ENCODE measurements around the gene SPDYE3. TPM values are rescaled to one million over a fixed set of nuclear protein-coding genes. Genes with fewer than 3 reads are reported as not detected.

The SPDYE3 gene
- polyA plus RNA-seq = 1.0 and 2.3 TPM in 2 replicates

GRCh38 chr7:100307402-100307801, at the start of gene SPDYE3:
Gene SPDYE3 (plus strand): TSS chr7:100307702. CDS start chr7:100307886, 184 bp downstream.

GRCh38 chr7:100358027-100358856, 50.7 kb downstream of the SPDYE3 start, which contains the start of gene PILRB:
Gene PILRB (plus strand): TSS chr7:100358117. CDS start chr7:100358303, 186 bp downstream.

Other genes starting within 250 kb of the SPDYE3 start
- gene ZNF3, start 226.0 kb upstream of the SPDYE3 start, polyA plus RNA-seq = 3.4 and 4.4 TPM in 2 replicates
- gene COPS6, start 218.7 kb upstream of the SPDYE3 start, polyA plus RNA-seq = 160 and 204 TPM in 2 replicates
- gene MCM7, start 206.3 kb upstream of the SPDYE3 start, polyA plus RNA-seq = 0.59 and 2.2 TPM in 2 replicates
- 1.2 and 1.5 TPM in 2 replicates for gene AP4M1, start 206.1 kb upstream of the SPDYE3 start, polyA plus RNA-seq
- 1.8 and 3.9 TPM in 2 replicates for gene TAF6, start 188.3 kb upstream of the SPDYE3 start, polyA plus RNA-seq
- 0.54 and 1.2 TPM in 2 replicates for gene CNPY4, start 188.1 kb upstream of the SPDYE3 start, polyA plus RNA-seq
- 0.28 TPM in 1 of 2 replicates, not detected in the other for gene MBLAC1, start 180.7 kb upstream of the SPDYE3 start, polyA plus RNA-seq
- 372 and 417 TPM in 2 replicates for gene LAMTOR4, start 158.8 kb upstream of the SPDYE3 start, polyA plus RNA-seq
- gene TRAPPC14, start 149.0 kb upstream of the SPDYE3 start, polyA plus RNA-seq = 0.97 and 4.0 TPM in 2 replicates
- gene GAL3ST4, start 139.1 kb upstream of the SPDYE3 start, polyA plus RNA-seq = 0.24 and 0.43 TPM in 2 replicates
- not detected in 2 replicates for gene GPC2, start 130.3 kb upstream of the SPDYE3 start, polyA plus RNA-seq
- 0.55 and 2.1 TPM in 2 replicates for gene STAG3, start 129.8 kb upstream of the SPDYE3 start, polyA plus RNA-seq
- not detected in 2 replicates for gene PVRIG, start 87.8 kb upstream of the SPDYE3 start, polyA plus RNA-seq
- 1.9 and 9.4 TPM in 2 replicates for gene PILRB, start 50.4 kb downstream of the SPDYE3 start, polyA plus RNA-seq
- 5.6 and 8.2 TPM in 2 replicates for gene PILRA, start 65.8 kb downstream of the SPDYE3 start, polyA plus RNA-seq
- 8.7 and 9.3 TPM in 2 replicates for gene ZCWPW1, start 121.0 kb downstream of the SPDYE3 start, polyA plus RNA-seq
- 7.8 and 8.8 TPM in 2 replicates for gene MEPCE, start 122.1 kb downstream of the SPDYE3 start, polyA plus RNA-seq
- 6.0 and 6.2 TPM in 2 replicates for gene PPP1R35, start 128.8 kb downstream of the SPDYE3 start, polyA plus RNA-seq
- 0.66 and 1.3 TPM in 2 replicates for gene SPACDR, start 156.6 kb downstream of the SPDYE3 start, polyA plus RNA-seq
- 2.3 and 2.4 TPM in 2 replicates for gene TSC22D4, start 171.5 kb downstream of the SPDYE3 start, polyA plus RNA-seq
- gene NYAP1, start 176.2 kb downstream of the SPDYE3 start, polyA plus RNA-seq = not detected in 2 replicates
- 12.1 and 14.5 TPM in 2 replicates for gene AGFG2, start 231.5 kb downstream of the SPDYE3 start, polyA plus RNA-seq

Data from Purkinje cell (primary cell).